Measurements from ENCODE around the gene TSPAN8.

The TSPAN8 gene

GRCh38 chr12:71194657-71195056 is 36.9 kb upstream of the TSPAN8 start:
- Histone ChIP-seq H3K4me3 (replicated peaks; ENCODE audit: low read depth, low read length) (no peak overlapping the region), H3K27me3 (replicated peaks; ENCODE audit: control insufficient read depth, insufficient read depth, low read length) (no peaks in the 10 kb centered on the region), H3K36me3 (ENCODE audit: control insufficient read depth, insufficient read depth, low read length) (no peaks in the 10 kb centered on the region)
- no peak for DNase-seq (ENCODE audit: extremely low read depth, insufficient read length)
- no peak for TF ChIP-seq CTCF (IDR thresholded peaks at IDR 0.05; ENCODE audit: insufficient read depth, low read length, poor library complexity, severe bottlenecking)

GRCh38 chr12:71193041-71193440 is 35.2 kb upstream of the TSPAN8 start:
- DNase-seq (ENCODE audit: extremely low read depth, insufficient read length): no peak
- Histone ChIP-seq H3K27me3 (replicated peaks; ENCODE audit: control insufficient read depth, insufficient read depth, low read length) (no peaks in the 10 kb centered on the region), H3K36me3 (ENCODE audit: control insufficient read depth, insufficient read depth, low read length) (no peaks in the 10 kb centered on the region), H3K4me3 (replicated peaks; ENCODE audit: low read depth, low read length) (no peak overlapping the region)
- no peak for TF ChIP-seq CTCF (IDR thresholded peaks at IDR 0.05; ENCODE audit: insufficient read depth, low read length, poor library complexity, severe bottlenecking)

- no peak for TF ChIP-seq CTCF (IDR thresholded peaks at IDR 0.05; ENCODE audit: insufficient read depth, low read length, poor library complexity, severe bottlenecking)
- no peak overlapping the region for H3K4me3 ChIP-seq (replicated peaks; ENCODE audit: low read depth, low read length)
- DNase-seq (ENCODE audit: extremely low read depth, insufficient read length): no peak
Observed at GRCh38 chr12:71191509-71192196, 33.9 kb upstream of the TSPAN8 start.

DNA sequence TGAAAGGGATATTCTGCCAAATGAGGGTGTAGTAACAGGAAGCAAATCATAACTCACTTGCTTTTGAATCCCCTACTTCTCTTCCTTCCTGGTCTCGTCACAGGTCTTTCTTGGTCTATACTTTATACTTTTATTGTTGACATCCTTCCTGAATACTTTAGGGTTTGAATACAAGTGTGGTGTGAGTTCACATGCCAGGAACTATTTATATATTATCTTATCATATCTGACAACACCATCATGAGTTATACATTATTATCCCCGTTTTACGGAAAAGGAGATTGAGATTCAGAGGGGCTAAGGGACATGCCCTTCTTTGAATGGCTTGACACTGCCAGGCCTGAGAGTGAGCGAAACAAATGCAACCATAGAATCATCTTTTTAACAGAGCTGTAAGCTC is 33.0 kb upstream of the TSPAN8 start:
- no peak for DNase-seq (ENCODE audit: extremely low read depth, insufficient read length)
- Histone ChIP-seq H3K27me3 (replicated peaks; ENCODE audit: control insufficient read depth, insufficient read depth, low read length) (no peaks in the 10 kb centered on the region), H3K4me3 (replicated peaks; ENCODE audit: low read depth, low read length) (no peak overlapping the region), H3K36me3 (ENCODE audit: control insufficient read depth, insufficient read depth, low read length) (no peaks in the 10 kb centered on the region)
- no peak for TF ChIP-seq CTCF (IDR thresholded peaks at IDR 0.05; ENCODE audit: insufficient read depth, low read length, poor library complexity, severe bottlenecking)

More at GRCh38 chr12:71191509-71192196, 33.9 kb upstream of the TSPAN8 start:
- Histone ChIP-seq H3K27me3 (replicated peaks; ENCODE audit: control insufficient read depth, insufficient read depth, low read length) (no peaks in the 10 kb centered on the region), H3K36me3 (ENCODE audit: control insufficient read depth, insufficient read depth, low read length) (no peaks in the 10 kb centered on the region)

DNA sequence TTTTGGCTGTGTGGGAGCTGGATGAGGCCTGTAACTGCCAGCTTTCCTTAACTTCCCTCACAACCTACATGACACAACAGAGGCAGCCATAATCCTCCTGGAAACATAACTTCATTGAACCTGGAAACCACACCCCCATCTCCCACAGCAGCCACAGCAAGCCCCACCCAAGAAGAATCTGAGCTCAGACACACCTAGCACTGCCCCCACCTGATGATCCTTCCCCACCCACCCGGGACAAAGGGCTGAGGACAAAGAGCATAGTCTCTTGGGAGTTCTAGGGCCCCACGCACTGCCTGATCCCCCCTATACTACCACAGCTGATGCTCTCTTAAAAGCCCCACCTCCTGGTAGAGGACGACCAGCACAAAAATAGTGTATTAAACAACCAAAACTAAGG is 29.6 kb upstream of the TSPAN8 start:
- no peak for TF ChIP-seq CTCF (IDR thresholded peaks at IDR 0.05; ENCODE audit: insufficient read depth, low read length, poor library complexity, severe bottlenecking)
- no peak for DNase-seq (ENCODE audit: extremely low read depth, insufficient read length)
- Histone ChIP-seq H3K36me3 (ENCODE audit: control insufficient read depth, insufficient read depth, low read length) (no peaks in the 10 kb centered on the region), H3K4me3 (replicated peaks; ENCODE audit: low read depth, low read length) (no peak overlapping the region), H3K27me3 (replicated peaks; ENCODE audit: control insufficient read depth, insufficient read depth, low read length) (no peaks in the 10 kb centered on the region)

Measured in GM06990 (cell line).